ENCODE results near the gene DCST2. TPM values are rescaled to one million over a fixed set of nuclear protein-coding genes. Genes with fewer than 3 reads are reported as not detected.

DCST2 gene
- total and polyA plus RNA-seq, 10 of the 15 experiments (the other 5 are each of a cell fraction or from before 2014, with no cell fraction given): 0.33 to 0.41 (median 0.36) TPM; not detected in 7

GRCh38 chr1:154983776-154984466 lies 49.7 kb downstream of the DCST2 start:
- no TSS peak for BruUV-seq (replicated peaks)

More at GRCh38 chr1:154983776-154984466, 49.7 kb downstream of the DCST2 start:
- Histone ChIP-seq H3K36me3 (ENCODE audit: control insufficient read depth in 2 of 2, insufficient read depth in 2 of 2, low read length in 1 of 2) (peaks cover 12 to 20% of the 10 kb centered on the region in 2 experiments), H3K4me3 (peak overlapping the region; percentile 96), H2AFZ (ENCODE audit: control insufficient read depth, low read depth, low read length) (no peak overlapping the region), H4K20me1 (ENCODE audit: control insufficient read depth, insufficient read depth) (no peaks in the 10 kb centered on the region), H3K9me3 (replicated peaks; ENCODE audit: control insufficient read depth, insufficient read depth, low read length) (no peaks in the 10 kb centered on the region), H3K27me3 (replicated peaks in 1 of 2; ENCODE audit: control insufficient read depth in 2 of 2, insufficient read depth in 2 of 2, low read length in 1 of 2) (no peaks in the 10 kb centered on the region), H3K9ac (ENCODE audit: control insufficient read depth, insufficient read depth, low read length) (peak overlapping the region; percentile 91), H3K79me2 (ENCODE audit: control insufficient read depth, insufficient read depth, low read length) (peaks cover 22% of the 10 kb centered on the region), H3K27ac (ENCODE audit: control insufficient read depth, insufficient read depth) (peak overlapping the region; percentile 52), H3K4me2 (ENCODE audit: control insufficient read depth, insufficient read depth) (peak overlapping the region; percentile 83), H3K4me1 (ENCODE audit: control insufficient read depth, insufficient read depth, low read length) (peaks cover 6% of the 10 kb centered on the region)
- ChIA-PET RAD21 (ENCODE audit: unreplicated experiment) (interaction anchor here (0.7 to 3.0 kb wide), 13 partner anchors 10 to 118 kb away, joined by 3 to 24 read pairs (median 4); partner anchors contain the start of genes LENEP, PBXIP1 and SHC1), CTCF (interaction anchor here (0.6 to 20.6 kb wide), 16 partner anchors 9 to 962 kb away, joined by 3 to 226 read pairs (median 5); partner anchors contain the start of genes CKS1B, LENEP, PBXIP1 and PMVK), POLR2A (interaction anchor here (0.7 to 3.0 kb wide), 17 partner anchors 9 to 49 kb away, joined by 3 to 17 read pairs (median 6); partner anchors contain the start of genes CKS1B, DCST1, DCST2 and LENEP), SMC1A (ENCODE audit: uncharacterized antibody, unreplicated experiment) (interaction anchor here (0.6 to 6.5 kb wide), 17 partner anchors 10 to 804 kb away, joined by 3 to 69 read pairs (median 4); partner anchors contain the start of genes CKS1B, LENEP, PBXIP1 and PYGO2)
- intact Hi-C loops (cut with micrococcal nuclease; ENCODE audit: unreplicated experiment) (loop anchor here (2.0 kb wide), 2 partner anchors 15 to 33 kb away; no protein-coding TSS in a partner anchor), in situ Hi-C loops (cut with MboI) (no loop called here)
- DNase-seq (ENCODE audit: low read depth, low spot score) (no peak), ATAC-seq (no peak), FAIRE-seq (no peak)
- 2% methylated on average over 17 of the region's 17 CpGs for WGBS (ENCODE audit: insufficient coverage, insufficient replicate concordance, low lambda C conversion rate, missing lambda C conversion rate)
- TF ChIP-seq RBBP5 (conservative IDR thresholded peaks at IDR 0.05): no peak
- TF ChIP-seq, protein P1, sequence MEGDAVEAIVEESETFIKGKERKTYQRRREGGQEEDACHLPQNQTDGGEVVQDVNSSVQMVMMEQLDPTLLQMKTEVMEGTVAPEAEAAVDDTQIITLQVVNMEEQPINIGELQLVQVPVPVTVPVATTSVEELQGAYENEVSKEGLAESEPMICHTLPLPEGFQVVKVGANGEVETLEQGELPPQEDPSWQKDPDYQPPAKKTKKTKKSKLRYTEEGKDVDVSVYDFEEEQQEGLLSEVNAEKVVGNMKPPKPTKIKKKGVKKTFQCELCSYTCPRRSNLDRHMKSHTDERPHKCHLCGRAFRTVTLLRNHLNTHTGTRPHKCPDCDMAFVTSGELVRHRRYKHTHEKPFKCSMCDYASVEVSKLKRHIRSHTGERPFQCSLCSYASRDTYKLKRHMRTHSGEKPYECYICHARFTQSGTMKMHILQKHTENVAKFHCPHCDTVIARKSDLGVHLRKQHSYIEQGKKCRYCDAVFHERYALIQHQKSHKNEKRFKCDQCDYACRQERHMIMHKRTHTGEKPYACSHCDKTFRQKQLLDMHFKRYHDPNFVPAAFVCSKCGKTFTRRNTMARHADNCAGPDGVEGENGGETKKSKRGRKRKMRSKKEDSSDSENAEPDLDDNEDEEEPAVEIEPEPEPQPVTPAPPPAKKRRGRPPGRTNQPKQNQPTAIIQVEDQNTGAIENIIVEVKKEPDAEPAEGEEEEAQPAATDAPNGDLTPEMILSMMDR (IDR thresholded peaks at IDR 0.05 in 2 of 3, conservative IDR thresholded peaks at IDR 0.05 in 1 of 3; ENCODE audit: control insufficient read depth in 2 of 3, extremely low read depth in 1 of 3, insufficient read depth in 1 of 3, low read depth in 3 of 3, low read length in 3 of 3): peak in 1 of 3 experiments; percentile 11; a peak in 1 of 6 replicates
